Stimulated activated CD4-positive, alpha-beta T cell treated with anti-CD3 and anti-CD28 coated beads, TNF-alpha, amount 100 ng/mL, for 4 hours (primary cell): ENCODE data around the gene SHFL.

Experiments used
- DNase-seq, 3 experiments: peaks; one replicate each; pipeline ENCODE4 v3.0.0-alpha.2; 2020; ENCODE audit warnings: low read depth in 3 of 3

The SHFL gene

DNA sequence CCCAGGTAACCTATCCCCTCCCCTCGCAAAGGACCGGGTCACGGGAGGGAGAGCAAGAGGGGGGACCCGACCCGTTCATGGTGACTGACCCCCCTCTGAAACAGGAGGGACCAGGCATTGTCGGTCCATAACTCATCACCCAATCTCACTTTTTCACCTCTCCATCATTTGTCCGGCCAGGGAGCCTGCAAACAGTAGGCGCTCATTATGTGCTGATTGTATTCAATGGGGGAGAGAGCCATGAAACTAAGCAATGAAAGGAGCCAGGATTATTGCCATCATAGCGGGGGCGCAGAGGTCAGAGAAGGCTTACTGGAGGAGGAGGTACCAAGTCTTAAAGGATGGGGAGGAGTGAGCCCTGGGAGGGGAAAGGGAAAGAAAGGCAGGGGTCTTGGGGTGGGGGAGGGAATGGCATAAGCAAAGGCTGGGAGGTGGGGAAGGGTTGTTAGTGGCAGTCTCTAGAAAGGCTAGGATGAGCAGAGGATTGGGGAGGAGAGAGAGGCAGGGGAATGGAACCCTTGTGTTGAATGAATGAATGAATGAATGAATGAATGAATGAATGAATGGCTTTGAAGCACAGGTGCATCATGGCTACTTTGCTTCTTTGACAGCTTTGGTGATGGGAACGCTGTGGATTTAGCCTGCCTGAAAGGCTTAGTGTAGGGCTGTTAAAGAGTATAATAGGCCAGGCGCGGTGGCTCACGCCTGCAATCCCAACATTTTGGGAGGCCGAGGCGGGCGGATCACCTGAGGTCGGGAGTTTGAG, 1.4 kb downstream of the SHFL start:
- no peak for DNase-seq

GRCh38 chr19:10088949-10089554, 2.9 kb downstream of the SHFL start:
- DNase-seq, result no peak

- DNase-seq, result no peak
Observed at GRCh38 chr19:10089801-10090375, 3.8 kb downstream of the SHFL start.

GRCh38 chr19:10091370-10091687, 5.2 kb downstream of the SHFL start:
- DNase-seq, result no peak

GRCh38 chr19:10091895-10092641, 6.0 kb downstream of the SHFL start:
- no peak for DNase-seq

DNA sequence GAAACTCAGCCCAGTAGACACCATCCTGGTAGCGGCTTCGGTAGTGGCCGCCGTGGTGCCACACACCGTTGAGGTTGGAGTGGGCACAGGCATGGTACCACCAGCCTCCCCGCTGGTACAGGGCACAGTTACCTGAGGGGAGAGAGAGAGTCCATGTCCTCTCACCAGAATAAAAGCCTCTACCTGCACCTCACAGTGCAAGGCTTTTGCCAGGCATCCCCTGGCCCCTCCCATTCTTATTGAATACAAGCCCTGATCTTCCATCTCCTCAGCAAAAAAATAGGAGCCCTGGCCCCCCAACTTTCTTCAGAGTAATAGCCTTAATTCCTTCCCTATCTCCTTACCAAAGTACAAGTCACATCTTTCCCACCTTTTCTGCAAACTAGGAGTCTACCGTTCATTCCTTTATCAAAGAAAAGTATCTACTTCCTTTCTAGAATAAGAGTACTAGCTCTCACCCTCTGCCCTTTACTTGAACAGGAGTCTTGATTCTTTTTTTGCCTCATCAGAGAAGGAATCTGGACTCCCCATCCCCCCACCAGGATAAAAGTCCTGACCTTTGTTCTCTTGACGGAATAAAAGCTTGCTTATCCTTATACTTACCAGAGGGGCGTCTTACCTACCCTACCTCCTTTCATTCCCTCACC, 6.7 kb downstream of the SHFL start:
- no peak for DNase-seq

- no peak for DNase-seq
Observed at GRCh38 chr19:10093295-10094186, 7.4 kb downstream of the SHFL start.

DNA sequence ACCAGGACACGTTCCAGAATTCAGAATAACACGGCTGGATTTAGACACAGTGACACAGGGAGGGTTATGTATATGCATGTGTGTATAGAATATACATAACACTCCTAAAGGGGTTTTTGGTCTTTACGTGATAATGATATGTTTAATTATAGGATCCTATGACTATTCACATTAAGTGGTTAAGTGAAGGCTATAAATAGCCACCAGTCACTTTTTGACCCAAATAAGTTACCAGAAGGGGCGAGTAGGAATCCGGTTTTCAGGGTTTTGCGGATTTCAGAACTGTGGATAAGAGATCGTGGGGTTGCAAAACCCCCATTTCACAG, 9.5 kb downstream of the SHFL start:
- DNase-seq, result no peak

- DNase-seq, result peak; percentile 75 to 85 (median 82)
Observed at GRCh38 chr19:10095948-10096614, 10.0 kb downstream of the SHFL start.

DNA sequence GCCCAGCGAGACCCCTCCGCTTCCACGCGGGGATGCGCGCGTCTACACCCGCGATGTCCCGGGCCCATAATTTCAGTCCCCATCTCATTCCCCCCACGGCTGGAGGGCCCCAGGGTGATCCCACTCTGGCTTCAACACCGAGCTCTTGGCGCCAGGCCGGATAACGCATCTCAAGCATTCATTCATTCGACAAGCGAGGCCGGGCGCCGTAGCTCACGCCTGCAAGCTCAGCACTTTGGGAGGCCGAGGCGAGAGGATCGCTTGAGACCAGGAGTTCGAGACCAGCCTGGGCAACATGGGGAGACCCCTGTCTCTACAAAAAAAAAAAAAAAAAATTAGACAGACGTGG, 10.5 kb downstream of the SHFL start:
- no peak for DNase-seq

- DNase-seq, result no peak
Observed at GRCh38 chr19:10100163-10100785, 14.2 kb downstream of the SHFL start.

DNA sequence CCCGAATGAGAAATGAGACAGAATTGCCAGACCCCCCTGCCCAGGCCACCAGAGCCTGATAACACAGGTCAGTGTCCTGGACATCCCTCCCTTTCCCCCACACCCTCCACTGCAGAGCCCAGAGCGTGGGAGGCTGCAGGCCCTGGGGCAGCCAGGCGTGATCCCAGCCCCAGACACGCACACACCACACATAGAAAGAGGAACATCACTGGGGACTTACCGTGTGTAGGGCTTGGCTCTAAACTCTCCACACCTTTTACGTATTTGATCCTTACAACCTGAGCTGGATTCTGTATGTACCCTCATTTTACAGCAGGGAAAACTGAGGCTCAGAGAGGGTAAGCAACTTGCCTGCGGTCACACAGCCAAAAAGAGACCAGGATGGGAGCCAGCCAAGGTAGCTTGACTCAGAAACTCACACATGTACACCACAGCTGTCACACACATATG, 16.7 kb downstream of the SHFL start:
- DNase-seq, result no peak

GRCh38 chr19:10104130-10104513, 18.0 kb downstream of the SHFL start:
- DNase-seq, result no peak

GRCh38 chr19:10104665-10105508, 18.8 kb downstream of the SHFL start:
- DNase-seq, result peak in 1 of 3 experiments; percentile 70

GRCh38 chr19:10105509-10106099, 19.5 kb downstream of the SHFL start:
- DNase-seq, result peak in 2 of 3 experiments; percentile 70 to 77

DNA sequence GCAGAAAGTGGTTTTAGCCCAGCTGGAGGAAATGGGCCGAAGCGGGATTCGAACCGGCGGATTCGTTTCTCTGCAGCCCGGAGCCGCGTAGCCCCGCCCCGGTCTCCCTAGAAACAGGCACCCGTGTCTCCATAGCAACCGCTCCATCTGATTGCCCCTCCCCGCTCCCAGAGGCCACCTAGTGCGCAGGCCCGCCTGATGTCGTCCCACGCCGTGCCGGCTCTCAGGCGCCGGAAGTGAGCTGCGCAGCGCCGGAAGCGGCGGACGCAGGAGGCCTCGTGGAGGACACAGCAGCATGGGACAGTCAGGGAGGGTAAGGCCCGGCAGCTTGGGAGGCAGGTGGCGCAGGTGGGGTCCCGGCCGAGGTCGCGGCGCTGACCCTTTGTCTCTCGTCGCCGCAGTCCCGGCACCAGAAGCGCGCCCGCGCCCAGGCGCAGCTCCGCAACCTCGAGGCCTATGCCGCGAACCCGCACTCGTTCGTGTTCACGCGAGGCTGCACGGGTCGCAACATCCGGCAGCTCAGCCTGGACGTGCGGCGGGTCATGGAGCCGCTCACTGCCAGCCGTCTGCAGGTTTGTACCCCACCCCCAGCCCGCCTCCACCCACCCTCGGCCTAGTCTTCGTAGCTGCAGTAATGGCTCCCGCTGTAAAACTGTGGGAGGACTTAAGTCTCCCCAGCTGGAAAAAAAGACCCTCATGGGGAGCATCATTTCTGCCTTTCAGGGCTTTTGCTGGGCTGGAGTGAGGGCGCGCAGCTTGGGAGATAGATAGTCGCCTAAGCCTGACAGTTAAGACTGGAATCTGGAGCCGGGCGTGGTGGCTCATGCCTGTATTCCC, 20.2 kb downstream of the SHFL start, which contains the start of gene PPAN:
PPAN (plus strand) TSS at position 263 of the 837 bp plus-strand sequence; CDS start at position 296, 33 bp downstream.
- peak; percentile 89 to 95 (median 92) for DNase-seq

DNA sequence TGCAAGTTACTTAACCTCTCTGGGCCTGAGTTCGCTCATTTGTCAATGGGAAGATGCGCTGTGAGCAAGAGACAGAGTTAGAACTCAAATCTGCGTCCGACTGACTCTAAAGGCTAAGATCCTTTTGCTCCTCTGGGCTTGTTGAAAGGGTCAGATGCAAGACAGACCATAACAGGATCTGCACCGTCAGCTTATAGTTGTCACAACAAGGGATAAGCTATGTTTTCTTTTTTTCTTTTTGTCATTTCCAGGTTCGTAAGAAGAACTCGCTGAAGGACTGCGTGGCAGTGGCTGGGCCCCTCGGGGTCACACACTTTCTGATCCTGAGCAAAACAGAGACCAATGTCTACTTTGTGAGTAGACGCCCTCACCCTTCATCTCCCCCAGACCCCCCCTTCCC, 21.1 kb downstream of the SHFL start:
- DNase-seq, result no peak
